Measurements from ENCODE around the gene CHD3. TPM values are rescaled to one million over a fixed set of nuclear protein-coding genes. Genes with fewer than 3 reads are reported as not detected.

The CHD3 gene
- total RNA-seq, 1 experiment from 2014 or later = 84.6 TPM

DNA sequence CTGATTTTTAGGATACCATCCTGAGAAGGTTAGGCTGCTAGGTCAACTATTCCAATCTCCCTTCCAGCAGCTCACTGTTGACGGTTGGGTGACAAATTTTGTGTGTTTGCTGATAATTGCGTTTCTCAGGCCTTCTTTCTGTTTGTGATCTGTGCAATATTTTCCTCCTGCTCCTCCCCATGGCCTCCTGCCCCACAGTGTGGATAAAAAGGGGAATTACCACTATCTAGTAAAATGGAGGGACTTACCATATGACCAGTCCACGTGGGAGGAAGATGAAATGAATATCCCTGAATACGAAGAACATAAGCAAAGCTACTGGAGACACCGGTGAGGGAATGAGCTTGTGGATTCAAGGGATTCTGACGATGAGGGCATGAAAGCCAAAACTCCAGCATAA, 9.2 kb downstream of the CHD3 start:
- POLR2A ChIA-PET = no interaction called here
- no peaks in the 10 kb centered on the region for H3K27me3 ChIP-seq (ENCODE audit: control insufficient read depth, insufficient read depth, low read length)
- ATAC-seq = peak; percentile 78
- DNase-seq (ENCODE audit: low read depth, low spot score) = no peak
- in situ Hi-C loops (cut with HindIII; ENCODE audit: low pct_unique_long_range_greater_than_20kb, low sequenced_read_pairs) = no loop called here
- no peaks in the 10 kb centered on the region for H3K9me3 ChIP-seq (ENCODE audit: control insufficient read depth, insufficient read depth, low read depth, low read length)
- no peaks in the 10 kb centered on the region for H3K4me1 ChIP-seq (ENCODE audit: control insufficient read depth, insufficient read depth, low read length)
- intact Hi-C loops (cut with micrococcal nuclease; ENCODE audit: unreplicated experiment) = loop anchor here (2.0 kb wide), 1 partner anchor 35 kb away; no protein-coding TSS in a partner anchor
- no peak overlapping the region; the same call in 1 of the 2 replicates for H3K27ac ChIP-seq (ENCODE audit: low read length)
- peaks cover 12% of the 10 kb centered on the region; the same call in 1 of the 2 replicates for H3K36me3 ChIP-seq (ENCODE audit: control insufficient read depth, insufficient read depth, low read length)
- no peak overlapping the region for H3K4me3 ChIP-seq (ENCODE audit: low read depth in 2 of 2, low read length in 2 of 2)
- BruUV-seq (replicated peaks) = no TSS peak
- TF ChIP-seq POLR2AphosphoS5 (IDR thresholded peaks at IDR 0.05; ENCODE audit: low read depth, low read length) = no peak
- TF ChIP-seq, protein P1, sequence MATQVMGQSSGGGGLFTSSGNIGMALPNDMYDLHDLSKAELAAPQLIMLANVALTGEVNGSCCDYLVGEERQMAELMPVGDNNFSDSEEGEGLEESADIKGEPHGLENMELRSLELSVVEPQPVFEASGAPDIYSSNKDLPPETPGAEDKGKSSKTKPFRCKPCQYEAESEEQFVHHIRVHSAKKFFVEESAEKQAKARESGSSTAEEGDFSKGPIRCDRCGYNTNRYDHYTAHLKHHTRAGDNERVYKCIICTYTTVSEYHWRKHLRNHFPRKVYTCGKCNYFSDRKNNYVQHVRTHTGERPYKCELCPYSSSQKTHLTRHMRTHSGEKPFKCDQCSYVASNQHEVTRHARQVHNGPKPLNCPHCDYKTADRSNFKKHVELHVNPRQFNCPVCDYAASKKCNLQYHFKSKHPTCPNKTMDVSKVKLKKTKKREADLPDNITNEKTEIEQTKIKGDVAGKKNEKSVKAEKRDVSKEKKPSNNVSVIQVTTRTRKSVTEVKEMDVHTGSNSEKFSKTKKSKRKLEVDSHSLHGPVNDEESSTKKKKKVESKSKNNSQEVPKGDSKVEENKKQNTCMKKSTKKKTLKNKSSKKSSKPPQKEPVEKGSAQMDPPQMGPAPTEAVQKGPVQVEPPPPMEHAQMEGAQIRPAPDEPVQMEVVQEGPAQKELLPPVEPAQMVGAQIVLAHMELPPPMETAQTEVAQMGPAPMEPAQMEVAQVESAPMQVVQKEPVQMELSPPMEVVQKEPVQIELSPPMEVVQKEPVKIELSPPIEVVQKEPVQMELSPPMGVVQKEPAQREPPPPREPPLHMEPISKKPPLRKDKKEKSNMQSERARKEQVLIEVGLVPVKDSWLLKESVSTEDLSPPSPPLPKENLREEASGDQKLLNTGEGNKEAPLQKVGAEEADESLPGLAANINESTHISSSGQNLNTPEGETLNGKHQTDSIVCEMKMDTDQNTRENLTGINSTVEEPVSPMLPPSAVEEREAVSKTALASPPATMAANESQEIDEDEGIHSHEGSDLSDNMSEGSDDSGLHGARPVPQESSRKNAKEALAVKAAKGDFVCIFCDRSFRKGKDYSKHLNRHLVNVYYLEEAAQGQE (IDR thresholded peaks at IDR 0.05; ENCODE audit: insufficient read depth in 1 of 2, low read depth in 2 of 2, low read length in 1 of 2) = no peak
- TF ChIP-seq, protein P2, sequence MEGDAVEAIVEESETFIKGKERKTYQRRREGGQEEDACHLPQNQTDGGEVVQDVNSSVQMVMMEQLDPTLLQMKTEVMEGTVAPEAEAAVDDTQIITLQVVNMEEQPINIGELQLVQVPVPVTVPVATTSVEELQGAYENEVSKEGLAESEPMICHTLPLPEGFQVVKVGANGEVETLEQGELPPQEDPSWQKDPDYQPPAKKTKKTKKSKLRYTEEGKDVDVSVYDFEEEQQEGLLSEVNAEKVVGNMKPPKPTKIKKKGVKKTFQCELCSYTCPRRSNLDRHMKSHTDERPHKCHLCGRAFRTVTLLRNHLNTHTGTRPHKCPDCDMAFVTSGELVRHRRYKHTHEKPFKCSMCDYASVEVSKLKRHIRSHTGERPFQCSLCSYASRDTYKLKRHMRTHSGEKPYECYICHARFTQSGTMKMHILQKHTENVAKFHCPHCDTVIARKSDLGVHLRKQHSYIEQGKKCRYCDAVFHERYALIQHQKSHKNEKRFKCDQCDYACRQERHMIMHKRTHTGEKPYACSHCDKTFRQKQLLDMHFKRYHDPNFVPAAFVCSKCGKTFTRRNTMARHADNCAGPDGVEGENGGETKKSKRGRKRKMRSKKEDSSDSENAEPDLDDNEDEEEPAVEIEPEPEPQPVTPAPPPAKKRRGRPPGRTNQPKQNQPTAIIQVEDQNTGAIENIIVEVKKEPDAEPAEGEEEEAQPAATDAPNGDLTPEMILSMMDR (IDR thresholded peaks at IDR 0.05) = no peak; the same call in 1 of the 2 replicates
- TF ChIP-seq SIN3A (IDR thresholded peaks at IDR 0.05; ENCODE audit: borderline replicate concordance, insufficient read depth, low read depth, low read length) = no peak
- no peak for TF ChIP-seq TCF7L2 (IDR thresholded peaks at IDR 0.05; ENCODE audit: low read depth, low read length)
- CTCF ChIA-PET = no interaction called here

DNA sequence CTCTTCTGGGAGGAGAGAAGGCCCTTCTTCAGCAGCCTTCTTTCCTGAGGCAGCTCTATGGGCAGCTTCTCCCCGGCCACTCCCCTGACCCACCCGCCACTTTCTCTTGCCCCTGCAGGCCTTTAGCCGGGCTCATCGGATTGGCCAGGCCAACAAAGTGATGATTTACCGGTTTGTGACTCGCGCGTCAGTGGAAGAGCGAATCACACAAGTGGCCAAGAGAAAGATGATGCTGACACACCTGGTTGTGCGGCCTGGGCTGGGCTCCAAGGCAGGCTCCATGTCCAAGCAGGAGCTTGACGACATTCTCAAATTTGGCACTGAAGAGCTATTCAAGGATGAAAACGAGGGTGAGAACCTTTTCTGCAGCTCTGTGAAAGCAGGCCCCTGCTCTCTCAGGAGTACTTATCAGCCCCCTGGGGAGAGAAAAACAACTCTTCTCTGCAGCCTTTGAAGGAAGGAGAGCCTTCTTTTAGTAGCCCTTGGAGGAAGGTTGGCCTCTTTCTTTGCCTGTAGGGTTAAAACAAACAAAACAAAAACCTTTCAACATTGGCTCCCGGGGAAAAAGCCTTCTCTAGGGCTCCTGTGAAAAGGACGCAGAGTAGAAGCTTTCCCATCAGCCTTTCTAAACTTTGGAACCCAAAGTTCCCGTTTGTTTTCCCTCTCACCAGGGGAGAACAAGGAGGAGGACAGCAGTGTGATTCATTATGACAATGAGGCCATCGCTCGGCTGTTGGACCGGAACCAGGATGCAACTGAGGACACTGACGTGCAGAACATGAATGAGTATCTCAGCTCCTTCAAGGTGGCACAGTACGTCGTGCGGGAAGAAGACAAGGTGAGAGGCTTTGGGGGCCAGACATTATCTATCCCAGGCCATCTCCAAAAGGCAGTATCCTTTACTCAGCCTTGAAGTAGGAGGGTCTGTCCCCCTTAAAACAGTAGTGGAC, 14.8 kb downstream of the CHD3 start:
- no peak for ATAC-seq
- Histone ChIP-seq H3K27me3 (ENCODE audit: control insufficient read depth, insufficient read depth, low read length) (no peaks in the 10 kb centered on the region), H3K9me3 (ENCODE audit: control insufficient read depth, insufficient read depth, low read depth, low read length) (no peaks in the 10 kb centered on the region), H3K4me3 (ENCODE audit: low read depth in 2 of 2, low read length in 2 of 2) (no peak overlapping the region), H3K36me3 (ENCODE audit: control insufficient read depth, insufficient read depth, low read length) (peaks cover 5% of the 10 kb centered on the region), H3K27ac (ENCODE audit: low read length) (no peak overlapping the region), H3K4me1 (ENCODE audit: control insufficient read depth, insufficient read depth, low read length) (no peaks in the 10 kb centered on the region)
- DNase-seq (ENCODE audit: low read depth, low spot score) = no peak
- ChIA-PET CTCF (no interaction called here), POLR2A (no interaction called here)
- TSS peak; percentile 61 for BruUV-seq (replicated peaks)
- in situ Hi-C loops (cut with HindIII; ENCODE audit: low pct_unique_long_range_greater_than_20kb, low sequenced_read_pairs) (no loop called here), intact Hi-C loops (cut with micrococcal nuclease; ENCODE audit: unreplicated experiment) (no loop called here)
- TF ChIP-seq, protein P1 (IDR thresholded peaks at IDR 0.05; ENCODE audit: insufficient read depth in 1 of 2, low read depth in 2 of 2, low read length in 1 of 2) = no peak
- TF ChIP-seq SIN3A (IDR thresholded peaks at IDR 0.05; ENCODE audit: borderline replicate concordance, insufficient read depth, low read depth, low read length) (no peak), POLR2AphosphoS5 (IDR thresholded peaks at IDR 0.05; ENCODE audit: low read depth, low read length) (no peak), TCF7L2 (IDR thresholded peaks at IDR 0.05; ENCODE audit: low read depth, low read length) (no peak)
- TF ChIP-seq, protein P2 (IDR thresholded peaks at IDR 0.05) = no peak
